NK-92 (cell line): ENCODE results near the gene TNFRSF13B.

ENCODE experiments used
- DNase-seq: peaks from one replicate; lab custom pipeline; 2025; ENCODE audit not compliant: unreplicated experiment; lab: John Stamatoyannopoulos, UW

TNFRSF13B gene

DNA sequence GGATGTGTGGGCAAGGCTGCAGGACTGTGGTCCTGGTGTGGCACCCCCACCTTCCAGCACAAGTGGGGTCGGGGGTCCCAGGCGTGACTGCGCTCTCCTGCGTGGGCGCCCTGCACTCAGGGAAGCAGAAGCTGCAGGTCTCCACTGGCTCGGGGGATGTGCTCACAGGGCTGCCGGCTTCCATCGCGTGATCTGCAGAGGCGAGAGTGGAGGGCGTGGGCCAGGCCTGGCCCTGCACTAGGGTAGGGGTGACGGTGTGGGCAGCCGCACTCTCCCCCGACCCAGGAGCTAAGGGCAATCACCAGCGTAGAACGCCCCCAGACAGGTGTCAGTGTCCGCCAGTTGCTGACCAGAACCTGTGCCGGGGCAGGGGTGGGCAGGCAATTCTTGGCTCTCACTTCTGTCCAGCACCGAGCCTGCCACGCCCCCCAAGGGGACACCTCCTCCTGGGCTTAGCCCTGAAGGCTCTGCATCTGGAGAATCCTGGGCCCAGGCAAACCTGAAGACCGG is 32.3 kb downstream of the TNFRSF13B start:
- no peak for DNase-seq

DNA sequence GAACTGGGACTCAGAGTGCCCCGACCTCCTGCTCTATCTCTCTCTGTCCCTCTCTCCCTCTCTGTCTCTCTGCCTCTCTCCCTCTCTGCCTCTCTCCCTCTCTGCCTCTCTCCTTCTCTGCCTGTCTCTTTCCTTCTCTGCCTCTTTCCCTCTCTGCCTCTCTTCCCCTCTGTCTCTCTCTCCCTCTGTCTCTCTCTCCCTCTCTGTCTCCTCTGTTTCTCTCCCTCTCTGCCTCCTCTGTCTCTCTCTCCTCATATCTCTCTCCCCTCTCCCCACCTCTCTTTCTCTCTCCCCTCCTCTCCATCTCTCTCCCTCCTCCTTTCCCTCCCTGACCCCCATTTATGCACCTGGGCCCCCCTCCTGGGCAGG is 32.7 kb downstream of the TNFRSF13B start:
- DNase-seq = no peak

DNA sequence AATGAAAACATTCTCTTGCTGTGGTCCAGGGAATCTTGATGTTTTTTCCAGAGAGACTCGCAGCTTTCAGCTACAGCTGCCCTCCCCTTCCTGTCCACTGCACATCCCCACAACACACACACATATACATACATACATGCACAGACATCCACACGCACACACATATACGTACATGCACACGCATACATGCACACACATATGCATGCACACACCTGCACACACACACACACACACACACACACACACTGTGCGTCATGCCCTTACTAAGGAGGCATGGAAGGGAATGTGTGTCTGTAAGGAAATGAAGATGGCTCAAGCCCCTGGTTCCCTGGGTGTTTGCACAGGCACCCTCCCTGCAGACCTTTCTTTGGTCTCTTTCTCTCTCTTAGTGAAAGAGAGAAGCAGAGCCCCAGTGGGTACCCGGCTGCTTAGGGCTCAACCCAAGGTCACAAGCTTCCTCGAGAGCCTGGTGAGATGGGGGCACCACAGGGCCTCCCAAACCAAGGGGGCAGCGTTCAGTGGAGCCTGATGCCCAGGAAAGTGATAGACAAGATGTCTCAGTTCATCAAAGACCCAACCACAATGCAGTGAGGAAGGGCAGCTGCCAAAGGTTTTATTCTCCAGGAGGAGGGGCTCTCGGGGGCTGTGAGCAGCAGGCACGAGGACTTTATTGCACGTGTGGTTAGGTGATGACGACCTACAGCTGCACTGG is 33.3 kb downstream of the TNFRSF13B start:
- no peak for DNase-seq

DNA sequence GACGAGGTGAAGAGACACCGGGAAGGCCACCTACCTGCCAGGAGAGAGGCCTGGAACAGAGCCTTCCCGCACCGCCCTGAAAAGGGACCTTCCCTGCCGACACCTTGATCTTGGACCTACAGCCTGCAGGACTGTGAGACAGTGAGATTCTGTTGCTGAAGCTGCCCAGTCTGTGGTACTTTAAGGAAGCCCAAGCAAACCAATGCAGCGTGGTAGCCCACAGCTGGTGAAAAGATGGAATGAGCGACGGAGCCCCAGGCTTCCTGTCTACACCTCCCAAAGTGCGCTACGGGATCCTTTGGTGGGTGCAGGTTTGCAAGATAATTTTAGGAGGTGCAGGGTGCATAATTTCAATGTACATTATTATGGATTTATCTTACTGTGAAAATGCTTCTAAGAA is 33.9 kb downstream of the TNFRSF13B start:
- DNase-seq = no peak

DNA sequence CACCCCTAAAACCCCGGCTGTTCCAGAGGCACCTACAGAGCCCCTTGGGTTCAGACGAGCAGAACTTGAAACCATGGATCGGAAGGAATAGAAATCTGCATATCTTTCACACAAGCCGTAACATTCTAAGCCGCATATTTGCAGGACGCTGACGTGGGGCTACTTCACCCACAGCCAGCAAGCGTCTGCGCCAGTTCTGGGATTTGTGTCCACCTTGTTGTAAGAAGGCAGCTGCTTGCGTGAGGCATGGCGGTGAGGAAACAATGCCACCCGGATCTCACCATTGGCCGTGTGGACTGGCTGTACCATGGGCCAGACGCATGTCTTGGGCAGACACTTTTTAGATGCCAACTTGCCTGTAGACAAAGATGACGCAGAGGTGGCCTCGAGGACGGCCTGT is 34.5 kb downstream of the TNFRSF13B start:
- no peak for DNase-seq

DNA sequence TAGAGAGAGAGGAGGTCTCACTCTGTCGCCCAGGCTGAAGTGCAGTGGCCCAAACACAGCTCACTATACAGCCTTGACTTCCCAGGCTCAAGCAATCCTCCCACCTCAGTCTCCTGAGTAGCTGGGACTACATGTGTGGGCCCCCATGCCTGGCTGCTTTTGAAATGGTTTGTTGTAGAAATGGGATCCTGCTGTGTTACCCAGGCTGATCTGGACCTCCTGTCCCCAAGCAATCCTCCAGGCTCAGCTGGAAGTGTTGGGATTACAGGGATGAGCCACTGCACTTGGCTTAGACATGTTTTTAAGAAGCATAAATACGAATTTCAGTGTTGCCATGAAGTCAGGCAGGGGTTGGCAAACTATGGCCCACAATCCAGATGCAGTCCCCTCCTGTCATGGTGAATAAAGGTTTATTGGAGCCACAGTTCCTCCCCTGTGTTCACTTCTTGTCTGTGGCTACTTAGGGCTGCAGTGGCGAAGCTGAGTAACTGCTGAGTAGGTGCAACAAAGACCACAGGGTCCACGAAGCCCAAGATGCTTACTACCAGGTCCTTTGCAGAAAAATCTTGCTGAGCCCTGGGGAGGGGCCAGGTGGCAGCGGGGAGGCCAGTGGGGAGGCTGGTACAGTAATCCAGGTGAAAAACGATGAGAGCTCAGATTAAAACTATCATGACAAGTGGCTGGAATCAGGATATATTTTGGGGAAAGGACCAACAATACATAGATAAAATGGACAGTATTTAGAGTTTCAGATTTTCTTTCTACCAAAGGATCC is 35.2 kb downstream of the TNFRSF13B start:
- DNase-seq = no peak

DNA sequence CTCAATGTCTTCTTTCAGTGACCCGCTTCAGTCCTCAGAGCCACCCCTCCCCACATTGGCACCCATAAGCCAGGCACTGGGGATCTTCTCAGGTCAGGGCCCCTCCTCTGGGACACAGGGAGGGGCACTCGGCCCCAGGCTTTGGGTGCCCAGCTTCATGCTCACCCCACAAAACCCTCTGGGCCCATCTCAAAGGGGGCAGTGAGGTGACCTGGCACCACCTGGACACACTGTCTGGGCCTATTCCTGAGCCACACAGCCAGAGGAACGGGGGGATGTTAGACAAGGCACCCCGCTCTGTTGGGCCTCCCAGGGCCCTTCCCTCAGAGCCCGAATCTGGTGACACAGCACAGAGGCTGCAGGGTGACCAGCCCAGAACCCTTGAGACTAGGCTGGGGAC is 36.1 kb downstream of the TNFRSF13B start:
- DNase-seq = no peak

DNA sequence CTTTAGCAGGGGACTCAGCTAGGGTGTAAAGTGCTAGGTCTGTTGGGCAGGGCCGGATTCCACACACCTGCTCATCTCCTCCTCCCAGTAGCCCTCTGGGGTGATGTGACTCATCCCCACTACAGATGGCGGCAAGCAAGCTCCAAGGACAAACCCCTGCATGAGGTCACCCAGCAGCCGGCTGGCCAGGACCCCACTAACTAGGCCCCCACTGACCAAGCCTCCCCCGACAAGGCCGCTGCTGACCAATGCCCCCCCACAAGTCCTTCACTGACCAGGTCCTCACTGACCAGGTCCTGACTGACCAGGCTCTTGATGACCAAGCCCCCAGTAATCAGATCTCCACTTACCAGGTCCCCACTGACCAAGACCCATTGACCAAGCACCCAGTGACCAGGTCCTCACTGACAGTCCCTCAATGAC is 36.7 kb downstream of the TNFRSF13B start:
- no peak for DNase-seq

DNA sequence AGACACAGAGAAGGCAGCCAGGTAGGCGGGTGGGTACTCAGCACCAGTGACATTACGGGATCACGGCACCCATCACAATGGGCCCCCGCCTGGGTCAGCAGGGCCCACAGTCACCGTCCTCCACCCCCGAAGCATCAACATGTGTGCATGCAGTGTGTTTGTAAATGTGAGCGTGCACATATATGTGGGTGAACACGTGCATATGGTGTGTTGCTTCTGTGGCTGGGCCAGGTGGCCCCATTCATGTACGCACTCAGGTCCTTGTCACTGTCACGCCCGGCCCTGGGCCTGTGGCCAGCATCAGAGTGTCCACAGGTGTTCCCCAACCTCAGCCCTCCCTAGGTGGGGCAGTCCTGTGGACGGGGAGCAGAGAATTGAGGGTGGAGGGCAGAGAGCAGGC is 37.1 kb downstream of the TNFRSF13B start:
- DNase-seq = no peak

DNA sequence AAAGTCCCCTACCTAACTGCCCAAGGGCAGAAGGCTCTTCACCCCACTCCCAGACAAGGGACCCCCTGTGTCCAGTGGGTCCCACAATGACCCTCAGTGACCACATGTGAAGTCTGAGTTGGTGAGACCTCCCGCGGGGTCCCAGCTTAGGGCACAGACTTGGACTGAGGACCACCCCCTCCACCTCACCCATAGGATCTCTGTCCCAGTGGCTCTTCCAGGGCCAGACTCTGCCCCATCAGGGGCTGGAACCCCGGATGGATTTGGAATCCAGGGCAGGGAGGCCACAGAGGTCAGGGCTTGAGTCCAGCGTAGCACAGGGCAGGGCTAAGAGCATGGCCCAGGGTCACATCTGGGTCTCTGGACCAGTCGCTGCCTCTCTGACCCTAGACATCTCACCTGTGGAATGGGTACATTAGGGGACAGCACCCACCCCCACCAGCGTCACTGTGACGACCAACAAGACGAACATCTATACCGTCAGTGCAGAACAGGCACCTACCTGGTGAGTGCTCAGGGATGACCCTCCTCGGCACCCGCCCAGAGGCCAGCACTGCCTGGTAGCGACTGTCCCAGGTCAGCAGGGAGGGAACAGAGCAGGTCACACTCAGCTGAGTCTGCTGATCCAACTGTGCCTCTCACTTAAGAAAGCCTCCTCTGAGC is 37.7 kb downstream of the TNFRSF13B start:
- DNase-seq = no peak

DNA sequence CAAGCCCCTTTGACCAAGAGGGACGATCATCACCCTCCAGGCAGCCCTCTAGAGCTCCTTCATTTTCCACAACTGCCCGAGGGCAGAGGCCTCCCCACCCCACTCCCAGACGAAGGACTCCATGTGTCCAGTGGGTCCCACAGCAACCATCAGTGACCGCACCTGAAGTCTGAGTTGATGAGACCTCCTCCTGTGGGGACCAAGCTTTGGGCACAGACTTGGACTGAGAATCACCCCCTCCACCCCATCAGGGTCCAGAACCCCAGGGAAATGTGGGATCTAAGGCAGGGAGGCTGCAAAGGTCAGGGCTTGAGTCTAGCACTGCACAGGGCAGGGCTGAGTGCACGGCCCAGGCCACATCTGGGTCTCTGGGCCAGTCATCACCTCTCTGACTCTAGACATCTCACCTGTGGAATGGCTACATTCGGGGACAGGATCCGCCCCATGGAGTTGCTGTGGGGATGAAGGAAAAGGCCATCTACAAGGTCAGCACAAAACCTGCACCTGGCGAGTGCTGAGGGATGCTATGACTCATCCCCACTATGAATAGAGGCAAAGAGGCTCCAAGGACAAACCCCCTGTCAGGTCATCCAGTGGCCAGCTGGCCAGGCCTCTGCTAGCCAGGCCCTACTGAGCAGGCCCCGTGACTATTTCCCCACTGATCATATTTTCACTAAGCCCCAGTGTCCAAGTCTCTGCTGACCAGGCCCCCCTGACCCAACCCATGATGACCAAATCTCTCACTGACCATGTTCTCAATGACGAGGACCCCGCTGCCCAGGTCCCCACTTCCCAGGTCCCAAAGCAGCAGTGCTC is 38.4 kb downstream of the TNFRSF13B start:
- DNase-seq = no peak

DNA sequence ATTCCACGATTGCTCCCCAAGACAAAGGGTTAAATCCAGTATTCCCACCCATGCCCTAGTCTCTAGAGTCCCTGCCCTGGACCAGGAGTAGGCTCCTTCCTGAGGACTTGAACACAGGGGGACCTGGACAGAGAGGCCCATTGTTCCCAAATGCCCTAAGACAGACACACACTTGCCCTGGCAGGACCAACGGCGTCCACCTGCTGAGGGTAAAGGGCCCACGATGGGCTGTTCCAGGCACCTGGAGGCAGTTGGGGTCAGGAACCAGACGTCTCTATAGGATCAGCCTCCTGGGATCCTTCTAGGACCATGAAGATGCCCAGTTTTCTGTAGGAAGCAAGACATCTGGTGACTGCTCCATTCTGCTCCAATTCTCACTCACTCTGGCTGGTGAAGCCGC is 39.3 kb downstream of the TNFRSF13B start:
- no peak for DNase-seq

DNA sequence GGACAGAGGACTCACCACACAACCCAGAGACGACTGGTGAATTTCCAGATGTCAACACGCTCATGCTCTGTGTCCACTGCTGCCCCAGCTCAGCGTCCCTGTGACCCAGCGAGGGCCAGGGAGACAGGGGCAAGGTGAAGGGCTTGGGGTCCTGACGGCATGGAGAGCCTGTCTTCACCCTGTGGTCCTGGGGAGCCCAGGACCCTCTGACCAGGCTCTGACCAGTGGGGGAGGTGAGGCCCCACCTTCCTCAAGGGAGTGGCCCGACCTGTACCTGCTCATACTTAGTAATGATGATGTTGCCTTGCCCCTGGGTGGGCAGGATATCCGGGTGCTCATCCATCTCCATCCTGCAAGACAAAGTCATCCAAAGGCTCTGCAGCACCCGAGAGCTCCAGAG is 39.8 kb downstream of the TNFRSF13B start:
- DNase-seq = no peak

DNA sequence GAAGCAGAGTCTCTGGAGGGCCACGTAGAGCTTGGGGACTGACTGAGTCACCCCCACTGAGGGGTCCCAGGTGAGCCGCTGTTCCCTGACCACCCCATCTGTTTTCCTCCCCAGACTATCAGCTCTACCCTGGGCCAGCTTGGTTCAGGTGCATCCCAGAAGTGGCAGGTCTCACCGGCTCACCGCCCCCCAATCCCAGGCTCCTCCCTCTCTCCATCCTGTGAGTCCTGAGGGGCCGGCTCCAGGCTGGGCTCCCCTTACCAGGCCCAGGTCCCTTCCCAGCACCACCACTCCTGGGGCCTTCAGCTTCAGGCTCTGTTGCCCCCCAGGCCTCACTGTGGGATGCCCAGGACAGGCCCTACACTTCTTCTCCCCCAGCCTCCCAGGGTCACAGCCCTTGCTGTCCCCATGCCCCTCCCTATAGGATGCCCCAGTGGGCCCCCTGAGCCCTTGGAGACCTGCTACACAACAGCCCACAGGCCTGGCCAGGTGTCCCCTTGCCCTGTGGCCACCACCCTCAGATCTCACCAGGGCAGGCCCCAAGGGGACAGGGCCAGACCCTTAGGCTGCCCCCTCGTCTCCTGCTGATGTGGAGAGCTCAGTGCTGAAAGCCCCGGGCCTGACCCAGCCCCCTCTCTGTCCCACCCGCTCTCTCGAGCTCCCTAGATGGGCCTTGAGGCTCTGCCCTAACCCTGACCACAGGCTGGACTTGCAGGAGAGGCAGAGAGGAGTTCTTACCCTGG is 40.4 kb downstream of the TNFRSF13B start:
- DNase-seq = no peak

DNA sequence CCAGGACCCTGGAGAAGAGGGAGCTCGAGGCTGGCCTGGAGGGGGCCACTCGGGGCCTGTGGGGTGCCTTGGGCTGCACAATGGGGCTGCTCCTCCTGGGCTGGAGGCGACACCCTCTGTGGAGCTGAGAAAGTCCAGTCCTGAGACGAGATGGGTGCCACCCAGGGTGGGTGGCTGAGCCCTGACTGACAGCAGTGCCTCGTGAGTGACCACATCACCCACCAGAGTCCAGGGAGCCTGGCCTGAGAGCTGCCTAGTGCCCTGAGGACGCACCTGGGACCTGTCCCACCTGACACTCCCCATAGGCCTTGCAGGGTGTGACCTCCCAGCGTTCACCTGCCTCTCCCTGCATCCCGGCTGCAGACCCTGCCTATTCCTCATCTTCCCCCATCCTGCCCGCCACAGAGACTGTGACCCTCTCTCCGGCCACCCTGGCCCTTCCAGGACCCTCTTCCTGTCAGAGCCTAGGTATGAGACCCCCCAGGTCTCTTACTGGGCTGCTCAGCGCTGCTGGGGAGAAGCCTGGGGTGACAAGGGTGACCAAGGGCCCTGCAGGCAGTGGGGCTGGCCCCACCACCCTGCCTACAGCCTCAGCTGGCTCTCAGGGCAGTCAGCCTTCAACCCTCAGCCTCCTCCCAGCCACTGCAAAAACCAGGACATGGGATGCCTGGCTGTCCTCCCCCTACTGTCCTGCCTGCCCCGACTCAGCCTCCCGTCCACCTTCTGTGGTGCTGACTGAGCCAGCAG is 41.2 kb downstream of the TNFRSF13B start:
- no peak for DNase-seq

DNA sequence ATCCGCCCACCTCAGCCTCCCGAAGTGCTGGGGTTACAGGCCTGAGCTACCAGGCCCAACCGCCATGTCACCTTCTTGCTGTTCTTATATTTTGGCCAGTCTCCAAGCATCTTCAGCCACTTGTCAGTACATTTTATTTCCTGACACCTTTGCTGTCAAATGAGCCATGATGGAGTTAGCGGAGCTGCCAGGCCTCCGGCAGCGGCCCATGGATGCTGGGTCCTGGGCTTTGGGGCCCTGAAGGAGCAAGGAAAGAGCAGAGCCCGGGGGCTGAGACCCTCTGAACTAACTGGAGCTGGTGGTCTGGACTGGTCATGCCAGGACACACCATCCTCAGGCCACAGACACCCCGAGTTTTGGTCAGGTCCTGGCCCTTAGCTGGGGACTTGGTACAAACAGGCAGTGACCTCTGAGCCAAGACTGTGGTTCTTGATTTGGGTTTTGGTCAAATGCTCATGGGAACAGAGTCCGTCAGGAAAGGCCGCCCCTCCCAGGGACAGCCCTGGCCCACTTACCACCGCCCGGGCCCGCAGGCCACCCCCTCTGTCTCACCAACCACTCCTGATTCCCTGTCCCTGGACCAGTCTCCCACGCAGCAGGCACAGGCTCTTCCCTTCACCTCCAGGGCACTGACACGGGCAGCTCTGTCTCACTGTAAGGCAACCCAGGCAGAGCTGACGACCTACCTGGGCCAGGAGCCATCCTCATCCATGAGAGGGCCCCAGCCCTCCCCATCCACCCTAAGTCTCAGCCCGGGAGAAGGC is 42.0 kb downstream of the TNFRSF13B start:
- DNase-seq = no peak

DNA sequence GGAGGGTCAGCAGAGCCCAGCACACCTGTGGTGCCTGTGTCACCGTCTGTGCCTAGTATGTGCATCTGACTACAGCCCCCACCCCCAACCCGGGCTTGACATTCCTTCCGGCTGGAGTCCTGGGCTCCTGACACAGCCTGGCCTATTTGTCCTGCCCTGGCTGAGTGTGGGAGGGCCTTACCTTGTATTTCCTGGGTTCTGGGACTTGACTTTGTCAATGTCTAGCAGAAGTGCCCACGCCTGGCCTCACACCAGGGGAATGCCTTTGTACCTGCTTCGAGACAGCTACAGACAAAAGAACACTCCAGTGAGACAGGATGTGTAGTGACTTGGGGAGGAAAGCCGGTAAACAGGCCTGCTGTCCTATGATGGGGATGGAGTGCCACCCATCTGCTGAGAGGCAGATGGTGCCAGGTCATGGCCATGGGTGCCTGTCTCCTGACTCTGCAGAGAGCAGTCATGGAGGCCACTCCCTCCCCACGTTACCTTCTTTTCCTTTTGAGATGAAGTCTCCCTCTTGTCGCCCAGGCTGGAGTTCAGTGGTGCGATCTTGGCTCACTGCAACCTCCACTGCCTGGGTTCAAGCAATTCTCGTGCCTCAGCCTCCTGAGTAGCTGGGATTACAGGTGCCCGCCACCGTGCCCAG is 42.8 kb downstream of the TNFRSF13B start:
- DNase-seq = no peak

DNA sequence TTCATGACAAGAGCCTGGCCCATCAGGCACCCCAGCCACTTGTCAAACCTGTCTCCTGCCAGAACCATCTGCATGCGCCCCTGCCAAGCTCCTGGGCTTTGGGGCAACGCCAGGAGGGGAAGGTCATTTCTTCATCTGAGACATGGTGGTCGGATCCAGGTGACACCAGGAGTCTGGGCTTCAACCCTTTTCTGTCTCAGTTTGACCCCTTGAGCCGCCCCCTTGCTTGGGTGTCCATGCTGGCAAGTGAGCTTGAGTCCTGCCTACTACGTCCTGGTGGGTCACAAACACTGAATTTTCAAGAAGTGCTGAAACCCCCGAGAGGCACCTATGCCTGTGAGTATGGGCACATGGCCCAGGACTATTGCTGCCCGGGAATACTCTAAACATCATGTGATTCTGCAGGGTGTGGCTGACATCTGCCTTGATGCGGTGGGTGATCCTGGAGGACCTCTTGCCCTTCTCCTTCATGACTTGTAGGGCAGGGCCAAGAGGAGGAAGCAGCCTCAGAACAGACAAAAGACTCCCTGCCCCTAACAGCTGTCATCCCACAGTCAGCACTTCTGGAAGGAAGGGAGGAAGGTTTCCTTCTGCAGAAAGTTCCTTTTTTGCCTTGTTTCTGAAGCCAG is 43.4 kb downstream of the TNFRSF13B start:
- DNase-seq = no peak
